GM21786 (cell line): Measurements from ENCODE around the gene PDZRN3.

ENCODE experiments used
- ATAC-seq: cut with Tn5 transposase; IDR thresholded peaks from one replicate; pipeline ENCODE4 v1.9.1; 2021; ENCODE audit not compliant: unreplicated experiment

PDZRN3 gene

GRCh38 chr3:73559749-73560148 lies 65.0 kb downstream of the PDZRN3 start:
- no peak for ATAC-seq

- ATAC-seq = no peak
Observed at GRCh38 chr3:73558727-73559075, 66.0 kb downstream of the PDZRN3 start.

- no peak for ATAC-seq
Observed at GRCh38 chr3:73557986-73558726, 66.6 kb downstream of the PDZRN3 start.

GRCh38 chr3:73556520-73557372 lies 68.0 kb downstream of the PDZRN3 start:
- ATAC-seq = no peak

GRCh38 chr3:73555076-73555475 lies 69.7 kb downstream of the PDZRN3 start:
- ATAC-seq = no peak

GRCh38 chr3:73552700-73553099 lies 72.0 kb downstream of the PDZRN3 start:
- ATAC-seq = no peak

- no peak for ATAC-seq
Observed at GRCh38 chr3:73550032-73550431, 74.7 kb downstream of the PDZRN3 start.

GRCh38 chr3:73549051-73549600 lies 75.6 kb downstream of the PDZRN3 start:
- ATAC-seq = no peak

- no peak for ATAC-seq
Observed at GRCh38 chr3:73548436-73548835, 76.3 kb downstream of the PDZRN3 start.

- ATAC-seq = no peak
Observed at GRCh38 chr3:73547427-73548248, 77.1 kb downstream of the PDZRN3 start.

GRCh38 chr3:73546961-73547360 lies 77.8 kb downstream of the PDZRN3 start:
- no peak for ATAC-seq

- no peak for ATAC-seq
Observed at GRCh38 chr3:73543412-73543811, 81.3 kb downstream of the PDZRN3 start.

GRCh38 chr3:73542136-73542535 lies 82.6 kb downstream of the PDZRN3 start:
- no peak for ATAC-seq

GRCh38 chr3:73540969-73541740 lies 83.6 kb downstream of the PDZRN3 start:
- ATAC-seq = no peak

- no peak for ATAC-seq
Observed at GRCh38 chr3:73538486-73538885, 86.3 kb downstream of the PDZRN3 start.

- ATAC-seq = no peak
Observed at GRCh38 chr3:73536952-73537351, 87.8 kb downstream of the PDZRN3 start.

GRCh38 chr3:73536336-73536895 lies 88.3 kb downstream of the PDZRN3 start:
- no peak for ATAC-seq

- no peak for ATAC-seq
Observed at GRCh38 chr3:73535931-73536330, 88.8 kb downstream of the PDZRN3 start.

GRCh38 chr3:73535137-73535536 lies 89.6 kb downstream of the PDZRN3 start:
- ATAC-seq = no peak

GRCh38 chr3:73530022-73530396 lies 94.7 kb downstream of the PDZRN3 start:
- ATAC-seq = no peak
